ENCODE data around the gene RUFY1.
A peak's percentile ranks its signal among the peaks of the same experiment; 100 is the strongest.
"Not testable (repeated sequence)": the region's sequence is repeated elsewhere in the genome, so short reads cannot be mapped to it uniquely, and the experiment has no call there.

RUFY1 gene

DNA sequence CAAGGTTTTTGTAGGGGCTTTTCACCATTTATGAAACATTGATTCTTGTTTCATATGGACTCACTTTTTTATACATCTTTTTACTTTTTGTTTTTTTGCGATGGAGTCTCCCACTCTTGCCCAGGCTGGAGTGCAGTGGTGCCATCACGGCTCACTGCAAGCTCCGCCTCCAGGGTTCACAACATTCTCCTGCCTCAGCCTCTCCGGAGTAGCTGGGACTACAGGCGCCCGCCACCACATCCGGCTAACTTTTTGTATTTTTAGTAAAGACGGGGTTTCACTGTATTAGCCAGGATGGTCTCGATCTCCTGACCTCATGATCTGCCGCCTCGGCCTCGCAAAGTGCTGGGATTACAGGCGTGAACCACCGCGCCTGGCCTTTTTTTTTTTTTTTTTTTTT, 7.1 kb upstream of the RUFY1 start:
- DNase-seq, result not testable (repeated sequence)

DNA sequence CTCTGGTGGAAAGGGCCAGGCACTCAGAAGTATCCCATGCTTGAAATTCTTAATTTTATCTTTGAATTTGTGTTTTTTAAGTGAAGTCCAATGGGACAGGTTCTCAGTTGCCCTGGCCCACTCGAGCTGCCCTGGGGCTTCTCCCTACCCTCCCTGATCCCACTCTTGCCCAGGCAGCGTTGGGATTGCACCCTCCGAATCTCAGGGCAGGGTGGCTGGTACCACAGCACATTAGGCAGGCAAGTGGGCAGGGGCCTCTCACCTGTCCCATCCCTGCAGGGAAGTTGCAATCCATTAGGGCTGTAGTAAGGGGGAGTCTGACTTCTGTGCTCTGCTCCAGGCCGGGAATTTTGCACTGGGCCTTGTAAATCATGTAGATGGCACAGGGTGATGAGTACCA, 2.7 kb downstream of the RUFY1 start:
- no peak for DNase-seq

DNA sequence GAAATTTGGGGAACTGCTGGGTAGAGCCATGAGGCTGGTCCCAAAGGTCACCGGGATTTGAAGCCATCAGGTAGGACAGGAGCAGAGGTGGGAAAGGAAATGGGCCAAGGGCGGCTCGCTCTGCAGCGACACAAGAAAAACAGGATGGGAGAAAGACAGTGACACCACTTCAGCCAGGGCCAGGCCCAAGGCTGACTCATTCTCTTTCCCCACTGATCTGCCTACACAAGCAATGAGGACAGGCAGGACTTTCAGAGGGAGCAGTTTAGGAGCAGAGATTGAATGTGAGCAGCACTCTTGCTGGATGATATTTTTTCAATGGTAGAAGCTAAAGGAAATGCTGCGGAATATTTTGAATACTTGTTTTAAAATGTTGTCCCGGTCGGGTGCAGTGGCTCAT, 3.5 kb downstream of the RUFY1 start:
- no peak for DNase-seq

DNA sequence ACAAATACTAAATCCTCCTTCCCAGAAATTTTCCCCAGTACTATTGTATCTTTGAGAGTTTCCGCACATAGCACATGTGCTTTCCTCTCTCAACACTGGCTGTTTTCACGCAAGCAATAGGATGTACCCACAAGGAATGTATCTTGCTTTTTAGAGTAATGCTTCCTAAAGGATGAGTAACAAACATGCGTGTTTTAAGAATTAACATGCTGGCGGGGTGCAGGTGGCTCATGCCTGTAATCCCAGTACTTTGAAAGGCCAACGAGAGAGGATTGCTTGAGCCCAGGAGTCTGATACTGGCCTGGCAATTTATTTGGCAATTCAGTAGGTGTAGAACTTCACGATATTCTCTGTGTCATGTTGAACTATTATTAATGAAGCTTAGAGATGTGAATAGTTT, 4.6 kb downstream of the RUFY1 start:
- DNase-seq, result no peak

DNA sequence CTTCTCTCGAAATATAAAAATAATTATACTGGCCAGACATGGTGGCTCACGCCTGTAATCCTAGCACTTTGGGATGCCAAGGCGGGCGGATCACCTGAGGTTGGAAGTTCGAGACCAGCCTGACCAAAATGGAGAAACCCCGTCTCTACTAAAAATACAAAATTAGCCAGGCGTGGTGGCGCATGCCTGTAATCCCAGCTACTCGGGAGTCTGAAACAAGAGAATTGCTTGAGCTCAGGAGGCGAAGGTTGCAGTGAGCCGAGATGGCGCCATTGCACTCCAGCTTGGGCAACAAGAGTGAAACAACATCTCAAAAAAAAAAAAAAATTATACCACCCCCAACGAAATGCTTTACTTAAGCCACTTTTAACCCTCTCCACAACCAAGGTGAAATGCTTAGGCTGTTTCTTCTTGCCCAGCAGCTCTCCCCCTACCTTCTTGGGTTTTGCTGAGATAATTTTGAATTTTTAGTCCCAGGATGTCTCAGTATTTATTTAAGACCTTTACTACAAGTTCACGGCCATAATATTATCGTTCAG, 8.0 kb downstream of the RUFY1 start:
- not testable (repeated sequence) for DNase-seq

DNA sequence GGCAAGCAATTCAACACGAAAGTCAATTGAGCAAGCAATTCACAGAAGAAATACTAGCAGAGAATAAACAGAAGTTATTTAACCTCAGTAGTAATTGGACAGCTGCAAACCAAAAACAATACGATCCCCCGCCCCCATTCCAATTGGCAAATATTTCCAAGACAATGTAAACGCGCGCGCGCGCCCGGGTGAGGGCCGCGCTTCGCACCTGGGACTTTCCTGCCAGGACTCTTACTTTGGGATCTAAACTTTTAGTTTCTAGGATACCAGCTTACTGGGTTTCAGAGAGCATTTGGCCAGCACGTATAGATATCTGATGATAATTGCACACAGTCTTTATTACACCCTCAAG, 8.6 kb downstream of the RUFY1 start:
- DNase-seq, result no peak

DNA sequence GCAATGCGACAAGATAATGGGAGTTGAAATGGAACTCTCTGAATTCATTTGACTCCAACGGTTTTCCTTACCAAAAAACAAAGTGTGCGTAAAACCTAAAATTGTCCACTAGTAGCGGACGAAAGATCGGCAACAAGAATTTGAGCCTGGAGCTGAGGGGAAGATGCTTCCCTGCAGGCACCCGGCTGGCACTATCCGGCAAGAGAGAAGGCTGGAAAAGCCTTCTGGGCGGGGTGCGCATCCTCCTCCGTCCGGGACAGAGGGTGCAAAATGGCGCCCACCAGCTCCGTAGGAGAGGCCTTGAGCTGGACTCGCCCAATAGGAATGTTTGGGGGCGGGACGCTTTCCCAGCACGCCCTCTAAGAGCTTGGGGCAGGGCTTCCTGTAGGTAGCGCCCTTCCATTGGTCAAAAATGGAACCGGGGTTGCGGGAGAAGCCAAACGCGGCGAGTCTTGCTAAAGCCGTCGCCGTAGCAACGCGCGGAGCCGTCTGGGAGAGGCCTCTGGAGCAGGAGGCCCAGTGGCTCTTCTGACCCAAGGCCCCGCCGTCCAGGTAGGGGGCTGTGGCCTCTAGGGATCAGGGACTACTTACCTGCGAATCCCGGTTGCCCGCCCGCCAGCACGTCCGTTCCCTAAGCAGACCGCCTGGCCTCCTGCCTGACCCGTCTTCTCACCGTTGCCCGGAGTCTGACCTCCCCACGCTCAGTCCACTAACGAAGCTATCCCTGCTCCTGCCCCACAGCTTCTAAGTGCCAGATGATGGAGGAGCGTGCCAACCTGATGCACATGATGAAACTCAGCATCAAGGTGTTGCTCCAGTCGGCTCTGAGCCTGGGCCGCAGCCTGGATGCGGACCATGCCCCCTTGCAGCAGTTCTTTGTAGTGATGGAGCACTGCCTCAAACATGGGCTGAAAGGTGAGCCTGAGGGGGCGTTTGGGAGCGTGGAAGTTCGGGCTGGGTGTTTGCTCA, 9.2 kb downstream of the RUFY1 start:
- peak; percentile 87 for DNase-seq

DNA sequence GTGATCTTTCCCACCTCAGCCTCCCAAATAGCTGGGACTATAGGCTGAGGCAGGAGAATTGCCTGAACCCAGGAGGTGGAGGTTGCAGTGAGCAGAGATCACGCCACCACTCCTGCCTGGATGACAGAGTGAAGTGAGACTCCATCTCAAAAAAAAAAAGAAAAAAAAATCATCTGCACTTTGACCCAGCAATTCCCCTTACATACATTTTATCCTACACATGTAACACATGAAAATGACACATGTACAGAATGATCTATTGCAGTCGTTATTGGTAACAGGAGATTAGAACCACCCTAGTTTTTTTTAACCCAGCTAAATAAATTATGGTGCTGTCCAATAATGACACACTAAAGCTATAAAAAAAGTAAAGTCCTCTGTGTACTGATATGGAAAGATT, 14.2 kb downstream of the RUFY1 start:
- DNase-seq, result no peak

DNA sequence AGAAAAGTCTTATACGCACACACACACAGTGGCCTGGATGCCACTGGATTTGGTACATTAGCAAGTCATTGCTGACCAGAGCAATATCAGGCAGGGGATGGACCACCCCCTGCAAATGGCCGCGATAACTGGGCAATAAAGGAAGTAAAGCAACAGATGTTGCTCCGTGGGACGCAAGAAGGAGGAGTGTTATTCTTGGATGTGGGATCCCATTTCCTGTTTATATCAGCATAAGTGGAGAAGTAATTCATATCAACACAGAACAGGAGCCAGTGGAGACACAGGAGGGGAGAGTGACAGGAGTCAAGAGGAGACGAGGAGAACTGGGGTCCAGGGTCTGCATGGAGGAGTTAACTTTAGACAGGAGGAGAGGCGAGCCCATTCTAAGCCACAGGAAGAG, 18.4 kb downstream of the RUFY1 start:
- no peak for DNase-seq

DNA sequence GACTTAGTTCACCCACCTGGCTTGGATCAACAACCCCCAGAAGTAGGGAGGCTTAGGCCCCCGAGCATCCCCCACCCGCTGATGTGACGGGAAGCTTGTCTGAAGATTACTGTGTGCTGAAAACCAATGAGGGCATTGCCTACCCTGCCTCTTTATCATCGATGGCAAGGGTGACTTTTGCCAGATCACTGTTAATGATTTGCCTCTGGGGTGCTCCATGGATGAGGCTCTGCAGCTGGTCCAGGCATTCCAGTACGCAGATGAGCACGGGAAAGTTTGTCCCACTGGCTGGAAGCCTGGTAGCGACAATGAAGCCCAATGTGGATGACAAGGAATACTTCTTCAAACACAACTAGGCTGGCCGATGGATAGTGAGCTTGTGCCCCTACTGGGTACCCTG, 22.0 kb downstream of the RUFY1 start:
- DNase-seq, result no peak

DNA sequence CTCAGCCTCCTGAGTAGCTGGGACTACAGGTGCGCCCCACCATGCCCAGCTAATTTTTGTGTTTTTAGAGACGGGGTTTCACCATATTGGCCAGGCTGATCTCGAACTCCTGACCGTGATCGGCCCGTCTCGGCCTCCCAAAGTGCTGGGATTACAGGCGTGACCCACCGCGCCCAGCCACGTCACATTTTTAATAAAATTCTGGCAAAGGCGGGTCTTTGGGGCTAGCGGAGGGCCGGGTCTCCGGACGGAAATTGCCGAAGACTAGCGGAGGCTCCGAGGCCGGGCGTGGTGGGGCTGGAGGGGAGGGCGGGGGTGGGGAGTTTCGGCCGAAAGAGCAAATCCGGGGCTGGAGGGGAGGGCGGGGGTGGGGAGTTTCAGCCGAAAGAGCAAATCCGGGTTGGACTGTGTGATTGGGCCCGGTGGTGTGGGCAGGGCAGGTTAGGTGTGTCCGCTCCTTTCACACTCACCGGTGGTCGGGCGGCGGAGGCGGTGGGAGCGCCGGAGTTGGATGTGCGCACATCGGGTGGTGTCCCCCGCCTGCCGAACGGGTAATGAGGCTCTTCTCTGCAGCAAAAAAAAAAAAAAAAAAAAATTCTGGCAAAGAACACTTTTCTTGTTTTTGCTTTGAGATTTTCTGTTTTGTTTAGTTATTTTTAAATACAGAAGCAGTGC, 27.1 kb downstream of the RUFY1 start:
- no peak for DNase-seq

DNA sequence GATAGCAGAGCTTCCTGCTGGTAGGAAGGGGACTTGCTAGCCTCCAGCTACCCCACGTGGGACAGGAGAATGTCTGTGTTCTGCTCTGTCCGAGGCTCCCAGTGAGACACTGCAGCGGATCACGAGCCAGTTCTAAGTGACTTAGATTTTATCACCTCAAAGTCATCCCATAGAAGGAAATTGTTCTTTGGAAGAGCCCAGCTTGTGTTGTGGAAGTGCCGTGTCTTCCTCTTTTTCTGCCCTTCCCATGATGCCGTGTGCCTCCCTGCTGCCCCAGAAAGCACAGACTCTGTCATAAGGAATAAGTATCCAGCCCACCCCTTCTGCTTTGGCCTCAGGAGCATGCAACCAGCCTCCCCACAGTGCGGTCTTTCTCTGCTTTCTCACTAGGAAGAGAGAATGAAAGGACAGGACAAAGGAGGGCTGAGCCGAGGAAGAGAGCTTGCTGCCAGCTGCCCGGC, 35.6 kb downstream of the RUFY1 start:
- no peak for DNase-seq

DNA sequence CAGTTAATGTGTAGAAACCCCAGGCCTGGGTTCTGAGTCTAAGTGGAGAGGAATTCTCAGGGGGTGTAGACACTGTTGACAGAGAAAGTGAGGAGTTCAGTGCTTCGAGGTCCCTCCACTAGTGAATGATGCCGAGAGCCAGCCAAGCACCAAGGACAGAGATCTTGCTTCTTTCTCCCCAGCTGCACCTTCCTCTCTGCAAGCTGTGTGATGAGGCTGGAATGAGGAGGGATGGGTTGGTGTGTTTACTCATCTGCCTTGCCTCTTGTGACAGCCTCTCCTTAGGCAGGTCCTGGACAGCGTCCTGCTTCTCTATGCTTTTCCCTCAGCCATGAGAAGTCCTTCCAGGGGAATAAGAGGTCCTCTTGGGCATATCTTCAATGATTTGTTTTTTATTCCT, 37.8 kb downstream of the RUFY1 start:
- no peak for DNase-seq

DNA sequence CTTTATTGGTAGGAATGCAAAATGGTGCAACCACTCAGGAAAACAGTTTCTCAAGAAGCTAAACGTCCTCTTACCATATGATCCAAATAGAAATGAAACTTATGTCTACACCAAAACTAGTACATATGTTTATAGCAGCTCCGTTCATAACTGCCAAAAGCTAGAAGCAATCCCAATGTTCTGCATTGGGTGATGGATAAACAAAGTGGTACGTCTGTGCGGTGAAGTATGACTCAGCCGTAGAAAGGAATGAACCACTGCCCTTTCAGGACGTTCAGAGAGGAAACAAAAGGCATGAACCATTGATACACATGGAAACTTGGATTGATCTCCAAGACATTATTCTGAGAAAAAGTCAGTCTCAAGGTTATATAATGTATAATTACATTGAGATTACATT, 45.6 kb downstream of the RUFY1 start:
- no peak for DNase-seq

DNA sequence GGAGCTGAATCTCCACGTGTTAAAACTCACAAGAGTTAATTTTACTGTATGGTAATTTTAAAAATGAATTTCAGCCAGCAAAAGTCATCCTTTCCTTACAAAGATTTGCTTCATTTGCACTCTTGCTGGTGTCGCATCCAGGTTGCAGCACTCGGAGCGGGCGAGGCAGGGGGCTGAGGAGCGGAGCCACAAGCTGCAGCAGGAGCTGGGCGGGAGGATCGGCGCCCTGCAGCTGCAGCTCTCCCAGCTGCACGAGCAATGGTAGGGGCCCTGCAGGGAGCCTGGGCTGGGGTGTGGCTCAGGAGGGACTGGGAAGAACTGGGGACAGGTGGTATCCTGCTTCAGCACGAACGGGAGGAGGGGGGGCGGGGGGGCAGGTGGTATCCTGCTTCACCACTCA, 46.1 kb downstream of the RUFY1 start:
- DNase-seq, result no peak

DNA sequence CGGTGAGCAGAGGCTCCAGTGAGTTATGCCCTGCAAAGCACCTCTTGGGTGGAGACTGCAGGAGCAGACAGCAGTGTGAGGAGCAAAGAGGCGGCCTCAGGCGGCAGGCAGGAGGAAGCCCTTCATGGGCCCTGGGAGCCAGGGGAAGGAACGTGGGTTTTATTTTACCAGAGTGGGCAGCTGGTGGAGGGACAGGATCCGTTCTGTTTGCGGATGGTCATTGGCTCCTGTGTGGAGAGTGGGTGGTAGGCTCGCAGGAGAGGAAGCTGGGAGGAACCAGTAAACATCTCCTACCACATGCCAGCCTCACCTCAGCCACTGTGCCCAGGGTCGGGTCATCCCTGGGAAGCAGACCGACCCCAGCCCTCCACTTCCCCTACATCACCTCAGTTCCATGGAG, 48.7 kb downstream of the RUFY1 start:
- no peak for DNase-seq

DNA sequence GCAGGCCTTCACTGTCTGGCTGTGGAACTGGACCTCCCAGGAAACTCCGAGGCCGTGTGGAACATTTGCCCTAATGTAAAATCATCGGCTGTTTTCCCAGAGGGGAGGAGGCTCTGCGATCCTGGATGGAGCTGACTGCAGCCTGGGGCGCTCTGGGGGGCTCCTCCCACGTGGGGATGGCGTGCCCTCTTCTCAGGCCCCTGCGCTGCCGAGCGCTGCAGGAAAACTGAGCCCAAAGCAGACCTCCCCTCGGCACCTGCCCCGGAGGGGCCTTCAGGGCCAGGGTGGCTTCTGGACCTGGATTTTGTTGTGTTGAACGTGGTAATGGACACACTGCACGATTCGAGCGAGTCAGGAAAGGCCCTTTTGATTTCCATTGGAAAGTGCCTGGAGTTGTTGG, 49.2 kb downstream of the RUFY1 start:
- DNase-seq, result no peak

DNA sequence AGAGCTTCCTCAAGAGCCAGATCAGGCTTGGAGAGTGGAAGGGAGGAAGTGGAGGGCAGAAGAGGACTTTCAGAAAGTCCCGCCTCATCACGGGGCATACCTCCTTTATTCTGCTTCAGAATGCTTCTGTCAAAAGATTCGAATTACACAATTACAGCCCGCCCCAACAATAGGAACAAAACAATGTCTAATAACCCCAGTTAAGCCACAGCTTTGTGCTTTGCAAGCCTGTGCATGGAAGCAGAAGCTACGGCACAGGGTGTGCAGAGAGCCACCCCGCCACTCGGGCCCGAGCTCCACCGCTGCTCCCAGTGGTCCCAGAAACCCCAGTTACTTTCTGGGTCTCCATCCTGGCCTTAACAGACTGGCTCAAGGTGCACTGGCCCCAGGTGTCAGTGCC, 49.6 kb downstream of the RUFY1 start:
- DNase-seq, result no peak

DNA sequence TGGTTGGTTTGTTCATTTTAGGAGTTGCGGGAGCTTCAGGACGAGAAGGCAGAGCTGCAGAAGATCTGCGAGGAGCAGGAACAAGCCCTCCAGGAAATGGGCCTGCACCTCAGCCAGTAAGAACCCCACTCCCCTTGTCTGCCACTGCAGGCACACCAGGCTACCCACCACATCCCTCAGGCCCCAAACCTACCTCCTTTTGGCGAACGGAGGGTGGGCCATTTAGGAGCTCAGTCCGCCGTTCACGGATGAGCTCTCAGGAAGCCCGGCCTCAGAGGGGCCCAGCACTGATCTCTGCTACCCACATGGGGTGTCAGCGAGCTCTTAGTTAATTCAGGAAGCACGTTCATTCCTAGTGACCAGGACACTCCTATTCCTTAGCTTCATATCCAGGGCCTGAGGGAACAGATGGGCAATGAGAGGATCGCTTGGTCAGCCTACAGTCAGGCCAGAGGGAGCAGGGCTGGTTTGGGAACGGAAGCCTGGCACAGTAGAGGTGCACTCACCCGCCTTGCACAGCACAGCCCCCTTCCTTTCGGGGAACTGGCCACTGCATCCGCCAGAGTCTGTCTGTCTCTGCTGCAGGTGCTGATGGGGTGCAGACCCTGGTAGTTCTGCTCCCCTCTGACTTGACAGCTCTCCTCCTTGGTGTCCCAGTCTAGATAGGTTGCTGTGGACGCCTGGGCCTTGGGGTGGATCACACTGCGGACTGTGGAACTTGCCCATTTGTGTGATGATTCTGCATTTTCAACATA, 51.7 kb downstream of the RUFY1 start:
- no peak for DNase-seq

DNA sequence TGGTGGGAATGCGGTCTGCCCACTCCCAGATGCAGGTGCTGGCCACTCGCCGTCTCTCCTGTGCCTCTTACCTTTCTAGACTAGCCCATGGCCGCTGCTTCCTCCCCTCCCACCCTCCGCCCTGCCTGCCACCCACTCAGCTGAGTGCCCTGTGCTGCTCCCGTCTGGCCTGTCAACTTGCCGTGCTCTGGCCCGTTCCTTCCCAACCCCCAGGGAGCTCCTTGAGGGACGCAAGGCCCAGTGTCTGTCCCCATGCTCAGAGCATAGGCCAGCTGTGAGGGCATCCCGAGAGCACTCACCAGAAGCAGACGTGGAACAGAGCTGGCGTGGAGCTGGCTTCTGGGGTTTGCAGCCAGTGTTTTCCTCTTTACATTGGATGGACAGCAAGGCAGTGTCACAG, 53.0 kb downstream of the RUFY1 start:
- no peak for DNase-seq

DNA sequence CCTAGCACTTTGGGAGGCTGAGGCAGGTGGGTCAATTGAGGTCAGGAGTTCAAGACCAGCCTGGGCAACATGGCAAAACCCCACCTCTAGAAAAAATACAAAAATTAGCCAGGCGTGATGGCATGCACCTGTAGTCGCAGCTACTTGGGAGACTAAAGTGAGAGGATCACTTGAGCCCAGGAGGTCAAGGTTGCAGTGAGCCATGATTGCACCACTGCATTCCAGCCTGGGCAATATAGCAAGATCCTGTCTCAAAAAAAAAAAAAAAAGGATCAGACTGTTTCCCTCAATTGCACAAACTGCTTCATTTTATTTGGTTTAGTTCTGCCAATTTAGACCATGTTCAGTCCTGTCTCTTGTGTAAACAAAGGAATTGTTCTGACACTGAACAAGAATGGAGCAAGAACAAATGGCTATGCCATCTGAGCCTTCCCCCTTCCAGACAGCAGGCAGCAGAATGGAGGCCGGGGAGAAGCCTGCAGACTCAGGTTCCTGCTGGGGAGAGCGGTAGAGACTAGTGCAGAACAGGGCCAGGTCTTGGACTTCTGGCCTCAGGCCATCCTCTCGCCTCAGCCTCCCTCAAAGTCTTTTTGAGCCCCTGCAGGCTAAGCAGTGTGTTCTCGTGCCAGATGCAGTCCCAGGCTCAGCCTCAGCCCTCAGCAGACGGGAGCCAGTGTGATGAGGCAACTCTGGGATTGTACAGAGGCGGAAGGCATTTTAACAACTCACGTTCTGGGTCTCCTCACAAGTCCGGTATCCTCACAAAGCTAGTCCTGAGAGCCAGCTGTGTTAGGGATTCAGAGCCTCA, 54.9 kb downstream of the RUFY1 start:
- no peak for DNase-seq

All from stimulated activated CD4-positive, alpha-beta T cell treated with anti-CD3 and anti-CD28 coated beads, Interleukin-4, amount 100 ng/mL, for 1 hour (primary cell).